NCI-H1436 (cell line): ENCODE results near the gene CHCHD6.

ENCODE experiments used
- DNase-seq: peaks from one replicate; lab custom pipeline; 2025; lab: John Stamatoyannopoulos, UW

Gene CHCHD6

GRCh38 chr3:126939733-126940132 lies 235.7 kb downstream of the CHCHD6 start:
- no peak for DNase-seq

- DNase-seq: no peak
Observed at GRCh38 chr3:126941721-126942270, 237.8 kb downstream of the CHCHD6 start.

- DNase-seq: no peak
Observed at GRCh38 chr3:126944089-126944965, 240.3 kb downstream of the CHCHD6 start.

- no peak for DNase-seq
Observed at GRCh38 chr3:126945171-126945721, 241.2 kb downstream of the CHCHD6 start.

- DNase-seq: no peak
Observed at GRCh38 chr3:126945891-126946290, 241.9 kb downstream of the CHCHD6 start.

GRCh38 chr3:126946405-126946804 lies 242.4 kb downstream of the CHCHD6 start:
- no peak for DNase-seq

GRCh38 chr3:126947429-126947828 lies 243.4 kb downstream of the CHCHD6 start:
- no peak for DNase-seq

- DNase-seq: no peak
Observed at GRCh38 chr3:126948980-126949535, 245.0 kb downstream of the CHCHD6 start.

GRCh38 chr3:126951561-126951960 lies 247.5 kb downstream of the CHCHD6 start:
- DNase-seq: no peak

GRCh38 chr3:126952261-126952982 lies 248.4 kb downstream of the CHCHD6 start:
- DNase-seq: no peak

GRCh38 chr3:126952983-126953660 lies 249.1 kb downstream of the CHCHD6 start:
- no peak for DNase-seq

- DNase-seq: no peak
Observed at GRCh38 chr3:126954141-126954842, 250.3 kb downstream of the CHCHD6 start.

GRCh38 chr3:126955004-126955790 lies 251.2 kb downstream of the CHCHD6 start:
- no peak for DNase-seq

- no peak for DNase-seq
Observed at GRCh38 chr3:126956361-126956760, 252.3 kb downstream of the CHCHD6 start.

- DNase-seq: no peak
Observed at GRCh38 chr3:126956866-126957650, 253.0 kb downstream of the CHCHD6 start.

GRCh38 chr3:126957776-126958637 lies 254.0 kb downstream of the CHCHD6 start:
- no peak for DNase-seq

GRCh38 chr3:126958638-126959085 lies 254.6 kb downstream of the CHCHD6 start:
- DNase-seq: no peak
